GM12875 (cell line): ENCODE measurements around the gene MIER2.

Source experiments
- H3K4me3 ChIP-seq: one replicate; pipeline ENCODE4 v1.5.1; 2011; ENCODE audit warnings: low read depth, low read length, control low read depth
- CTCF ChIP-seq: IDR thresholded peaks from 2 replicates; pipeline ENCODE4 v1.5.1; 2011; ENCODE audit warnings: low read depth, mild to moderate bottlenecking, control low read depth, inconsistent platforms, low read length, moderate library complexity, borderline replicate concordance; ENCODE audit not compliant: insufficient read depth

Gene MIER2

DNA sequence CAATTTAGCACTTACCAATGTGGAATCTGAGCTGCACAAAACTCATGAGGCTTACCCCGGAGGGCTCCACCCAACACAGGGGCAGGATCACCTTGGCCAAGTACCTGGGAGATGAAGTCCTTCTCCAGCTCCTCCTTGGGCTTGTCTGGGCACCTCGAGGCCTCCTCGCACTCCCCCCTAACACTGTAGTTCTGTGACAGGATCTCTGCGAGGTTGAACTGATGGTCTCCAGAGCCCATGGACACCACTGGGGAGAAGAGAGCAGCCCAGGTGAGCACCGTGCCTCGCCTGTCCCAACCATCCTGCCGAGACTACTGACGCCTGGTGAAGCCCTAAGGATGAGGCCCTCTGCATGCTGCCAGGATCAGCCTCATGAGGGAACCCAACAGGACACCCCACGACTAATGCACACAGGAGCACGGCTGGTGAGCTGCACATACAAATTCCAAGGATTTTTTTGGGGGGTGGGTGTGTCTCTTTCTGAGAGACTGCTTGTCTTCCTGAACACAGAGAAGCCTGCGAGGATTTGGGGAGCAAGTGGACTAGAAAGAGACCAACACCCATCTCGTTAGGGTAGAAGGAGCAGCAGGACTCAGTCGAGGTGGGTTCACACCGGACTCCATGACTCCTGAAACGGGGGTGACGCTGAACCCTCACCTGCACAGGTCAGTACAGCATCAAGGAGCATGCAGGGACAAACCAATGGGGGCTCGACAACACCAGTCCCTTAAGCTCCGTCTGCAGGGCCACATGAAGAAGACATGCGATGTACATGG lies 10.1 kb downstream of the MIER2 start:
- no peak overlapping the region for H3K4me3 ChIP-seq
- no peak for TF ChIP-seq CTCF

- no peak for TF ChIP-seq CTCF
- no peak overlapping the region for H3K4me3 ChIP-seq
These were observed 14.1 kb downstream of the MIER2 start for GRCh38 chr19:330503-330902.

GRCh38 chr19:329876-330275 lies 14.7 kb downstream of the MIER2 start:
- TF ChIP-seq CTCF: no peak
- no peak overlapping the region for H3K4me3 ChIP-seq

- no peak overlapping the region for H3K4me3 ChIP-seq
- no peak for TF ChIP-seq CTCF
These were observed 16.5 kb downstream of the MIER2 start for GRCh38 chr19:328025-328505.

DNA sequence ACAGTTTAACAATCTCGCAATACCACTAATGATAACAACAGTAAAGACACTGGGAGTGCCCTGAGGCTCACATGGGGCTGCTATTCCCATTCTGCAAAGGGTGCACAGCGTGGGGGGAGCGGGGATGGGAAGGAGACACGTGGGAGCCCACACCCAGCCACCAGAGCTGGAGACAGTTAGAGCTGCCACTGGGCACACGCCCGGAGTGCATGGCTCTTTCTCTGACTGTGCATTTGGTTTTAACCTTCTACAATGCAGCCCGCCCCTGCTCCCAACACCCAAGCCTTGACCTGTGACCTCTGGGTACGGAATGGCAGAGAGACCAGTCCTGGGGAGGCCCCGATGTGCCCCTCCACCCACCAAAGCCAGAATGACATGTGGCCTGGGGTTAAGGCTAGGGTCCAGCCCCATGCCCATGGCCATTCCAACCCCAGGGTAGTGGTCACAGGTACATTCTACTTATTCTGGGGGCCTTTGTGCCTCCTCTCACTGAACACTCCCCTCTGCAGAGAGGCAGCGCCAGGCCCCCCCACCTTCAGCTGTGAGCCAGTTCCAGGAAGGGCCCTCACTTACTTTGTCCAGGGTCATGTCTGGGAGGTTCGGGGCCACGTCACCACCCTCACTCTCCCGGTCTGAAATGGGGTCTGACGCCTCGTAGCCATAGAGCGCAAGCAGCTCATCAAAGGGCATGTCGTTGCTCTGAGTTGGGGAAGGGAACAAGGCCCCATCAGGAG lies 17.1 kb downstream of the MIER2 start:
- H3K4me3 ChIP-seq: no peak overlapping the region
- TF ChIP-seq CTCF: no peak

DNA sequence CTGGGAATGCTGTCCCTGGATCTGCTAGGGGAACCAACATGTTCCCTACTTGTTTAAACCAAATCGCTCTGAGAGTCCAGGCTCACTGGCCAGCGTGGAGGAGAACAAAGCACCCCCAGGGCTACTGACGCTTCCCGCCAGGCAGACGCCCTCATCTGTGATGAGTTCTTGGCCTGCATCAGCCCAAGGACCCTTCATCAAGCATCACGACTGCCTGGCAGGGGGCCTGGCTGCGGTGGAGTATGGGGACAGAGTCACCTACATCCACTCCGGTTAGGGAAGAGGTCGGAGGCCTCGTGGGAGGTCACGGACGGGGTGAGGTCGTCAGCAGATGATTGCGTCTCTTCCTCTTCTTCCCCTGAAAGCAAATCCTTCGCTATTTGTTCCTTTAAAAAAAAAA lies 17.7 kb downstream of the MIER2 start:
- no peak overlapping the region for H3K4me3 ChIP-seq
- TF ChIP-seq CTCF: no peak

- no peak for TF ChIP-seq CTCF
- no peak overlapping the region for H3K4me3 ChIP-seq
These were observed 18.5 kb downstream of the MIER2 start for GRCh38 chr19:325937-326565.
